Inflammatory macrophage (primary cell): ENCODE results near the gene TMEM147.
"Not testable (repeated sequence)": the region's sequence is repeated elsewhere in the genome, so short reads cannot be mapped to it uniquely, and the experiment has no call there.

Source experiments
- DNase-seq, 2 donors: peaks; one replicate each; pipeline ENCODE4 v3.0.0-alpha.2; 2020 to 2022

Gene TMEM147

GRCh38 chr19:35563207-35563829, 17.9 kb downstream of the TMEM147 start, which contains the start of gene ATP4A:
Gene ATP4A, minus strand, starts transcription at chr19:35563658. Its CDS starts 29 bp downstream, at chr19:35563629.
- DNase-seq: no peak

- no peak for DNase-seq
Observed at GRCh38 chr19:35565016-35565856, 19.8 kb downstream of the TMEM147 start.

- no peak for DNase-seq
Observed at GRCh38 chr19:35566738-35567137, 21.3 kb downstream of the TMEM147 start.

GRCh38 chr19:35569281-35569781, 23.9 kb downstream of the TMEM147 start:
- DNase-seq: no peak

- DNase-seq: no peak
Observed at GRCh38 chr19:35571406-35571965, 26.1 kb downstream of the TMEM147 start.

GRCh38 chr19:35577918-35578317, 32.5 kb downstream of the TMEM147 start:
- no peak for DNase-seq

GRCh38 chr19:35578707-35579106, 33.3 kb downstream of the TMEM147 start:
- no peak for DNase-seq

GRCh38 chr19:35582760-35583159, 37.3 kb downstream of the TMEM147 start:
- no peak for DNase-seq

GRCh38 chr19:35585848-35586247, 40.4 kb downstream of the TMEM147 start, which contains the start of gene PMIS2:
Gene PMIS2, plus strand, starts transcription at chr19:35586173. Its CDS starts 87 bp downstream, at chr19:35586260.
- no peak for DNase-seq

- DNase-seq: no peak
Observed at GRCh38 chr19:35587321-35587720, 41.9 kb downstream of the TMEM147 start.

GRCh38 chr19:35590875-35591274, 45.4 kb downstream of the TMEM147 start:
- no peak for DNase-seq

- DNase-seq: peak; percentile 9 to 47
Observed at GRCh38 chr19:35592226-35592625, 46.8 kb downstream of the TMEM147 start.

GRCh38 chr19:35595026-35595425, 49.6 kb downstream of the TMEM147 start:
- not testable (repeated sequence) for DNase-seq

- no peak for DNase-seq
Observed at GRCh38 chr19:35595928-35596327, 50.5 kb downstream of the TMEM147 start.

GRCh38 chr19:35596366-35596999, 51.1 kb downstream of the TMEM147 start:
- peak; percentile 2 to 3 for DNase-seq
